Cardiac muscle cell (in vitro differentiated cells and primary cell): ENCODE results near the gene LPP. TPM values are rescaled to one million over a fixed set of nuclear protein-coding genes. Genes with fewer than 3 reads are reported as not detected.

Experiments
- DNase-seq, 2 donors: peaks; one replicate each; pipeline versions ENCODE4 v3.0.0 to v3.0.0-alpha.2; 2010 to 2017; ENCODE audit warnings: low read depth in 1 of 2, low spot score in 1 of 2
- H3K27ac ChIP-seq: fragments of 200-600 bp; sonication (generic); 2 replicates; pipeline ENCODE4 v1.5.1; 2016
- H3K27me3 ChIP-seq: fragments of 200-600 bp; sonication (generic); 2 replicates; pipeline ENCODE4 v1.6.0; 2016; ENCODE audit warnings: control low read depth
- H3K36me3 ChIP-seq: fragments of 200-600 bp; sonication (generic); 2 replicates; pipeline ENCODE4 v1.5.1; 2016; ENCODE audit warnings: control low read depth
- H3K4me1 ChIP-seq: fragments of 200-600 bp; sonication (generic); 2 replicates; pipeline ENCODE4 v1.8.1; 2017; ENCODE audit warnings: low read depth, mild to moderate bottlenecking, mixed run types
- H3K4me3 ChIP-seq: fragments of 200-600 bp; sonication (generic); 2 replicates; pipeline ENCODE4 v1.5.1; 2016; ENCODE audit warnings: mild to moderate bottlenecking
- H3K9me3 ChIP-seq: fragments of 200-600 bp; sonication (generic); 2 replicates; pipeline ENCODE4 v1.5.1; 2017; ENCODE audit warnings: low read depth, mild to moderate bottlenecking, control low read depth
- CTCF ChIP-seq: IDR thresholded peaks from 2 replicates; pipeline ENCODE4 v1.5.1; 2012; ENCODE audit warnings: low read depth, mild to moderate bottlenecking, low read length
- polyA plus RNA-seq: library from polyadenylated mRNA; unstranded; fragments of >200 nt; fragmentation: Nextera tagmentation; extraction: Ambion mirVana; gene quantifications from 2 replicates; pipeline ENCODE4 v1.2.1, GENCODE V29; 2016
- total RNA-seq: library from RNA; depleted of rRNA; stranded (reverse); fragments of >200 nt; gene quantifications from 2 replicates; pipeline ENCODE4 v1.2.3, GENCODE V29; 2016

LPP gene
- total and polyA plus RNA-seq, 2 experiments from 2014 or later: 21.4 to 45.2 TPM

- H3K27me3 ChIP-seq: no peaks in the 10 kb centered on the region
- H3K9me3 ChIP-seq: no peaks in the 10 kb centered on the region
- no peak for DNase-seq
- no peaks in the 10 kb centered on the region for H3K4me1 ChIP-seq
- TF ChIP-seq CTCF: no peak
- no peak overlapping the region for H3K4me3 ChIP-seq
- no peak overlapping the region for H3K27ac ChIP-seq
- H3K36me3 ChIP-seq: no peaks in the 10 kb centered on the region
Observed at GRCh38 chr3:188641076-188641475, 487.1 kb downstream of the LPP start.

- Histone ChIP-seq H3K4me3 (no peak overlapping the region), H3K27me3 (no peaks in the 10 kb centered on the region), H3K27ac (no peak overlapping the region), H3K4me1 (no peaks in the 10 kb centered on the region), H3K36me3 (no peaks in the 10 kb centered on the region), H3K9me3 (no peaks in the 10 kb centered on the region)
- DNase-seq: no peak
- no peak for TF ChIP-seq CTCF
Observed at GRCh38 chr3:188643736-188644135, 489.8 kb downstream of the LPP start.

GRCh38 chr3:188646592-188646991 is 492.6 kb downstream of the LPP start:
- DNase-seq: peak in 1 of 2 donors; percentile 27
- H3K9me3 ChIP-seq: no peaks in the 10 kb centered on the region
- TF ChIP-seq CTCF: no peak
- H3K4me1 ChIP-seq: no peaks in the 10 kb centered on the region
- H3K27me3 ChIP-seq: no peaks in the 10 kb centered on the region
- H3K36me3 ChIP-seq: no peaks in the 10 kb centered on the region
- H3K27ac ChIP-seq: no peak overlapping the region
- no peak overlapping the region for H3K4me3 ChIP-seq

- Histone ChIP-seq H3K36me3 (no peaks in the 10 kb centered on the region), H3K27ac (no peak overlapping the region), H3K9me3 (no peaks in the 10 kb centered on the region), H3K4me3 (no peak overlapping the region), H3K4me1 (no peaks in the 10 kb centered on the region), H3K27me3 (no peaks in the 10 kb centered on the region)
- TF ChIP-seq CTCF: no peak
- no peak for DNase-seq
Observed at GRCh38 chr3:188647237-188647636, 493.3 kb downstream of the LPP start.

- no peak for TF ChIP-seq CTCF
- no peak for DNase-seq
- Histone ChIP-seq H3K4me3 (no peak overlapping the region), H3K9me3 (no peaks in the 10 kb centered on the region), H3K27ac (no peak overlapping the region), H3K27me3 (no peaks in the 10 kb centered on the region), H3K4me1 (no peaks in the 10 kb centered on the region), H3K36me3 (no peaks in the 10 kb centered on the region)
Observed at GRCh38 chr3:188649521-188649920, 495.6 kb downstream of the LPP start.
